AG09309 (cell line): ENCODE results near the gene ZNF746.

Experiments
- DNase-seq: peaks from one replicate; pipeline ENCODE4 v3.0.0-alpha.2; 2010; ENCODE audit warnings: low read depth
- H3K4me3 ChIP-seq: 2 replicates; pipeline ENCODE4 v1.5.1; 2011; ENCODE audit warnings: mild to moderate bottlenecking, low read depth, low read length, moderate library complexity; ENCODE audit not compliant: control insufficient read depth
- TF ChIP-seq, protein P1 (sequence below): IDR thresholded peaks from 2 replicates; pipeline ENCODE4 v1.5.1; 2011; ENCODE audit warnings: mild to moderate bottlenecking, low read depth, low read length, inconsistent platforms; ENCODE audit not compliant: insufficient read depth, control insufficient read depth; ENCODE audit errors: missing control alignments

ZNF746 gene

DNA sequence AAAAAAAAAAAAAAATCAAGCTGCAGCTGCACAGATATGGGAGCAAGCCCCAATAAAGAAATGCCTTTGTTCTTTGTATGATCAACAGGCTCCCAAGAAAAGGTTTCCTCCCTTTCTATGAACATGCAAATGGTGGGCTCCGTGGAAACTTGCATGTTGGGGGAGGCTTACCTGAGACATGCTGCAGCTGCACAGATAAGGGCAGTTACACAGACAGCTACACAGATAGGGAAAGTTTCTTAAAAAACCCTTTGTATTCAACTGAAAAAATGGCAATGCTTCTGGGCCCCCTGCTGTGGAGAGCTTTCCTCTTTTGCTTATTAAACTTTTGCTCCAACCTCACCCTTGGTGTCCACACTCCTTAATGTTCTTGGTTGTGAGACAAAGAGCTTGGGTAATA, 29.8 kb upstream of the ZNF746 start:
- DNase-seq, result no peak
- TF ChIP-seq, protein P1, sequence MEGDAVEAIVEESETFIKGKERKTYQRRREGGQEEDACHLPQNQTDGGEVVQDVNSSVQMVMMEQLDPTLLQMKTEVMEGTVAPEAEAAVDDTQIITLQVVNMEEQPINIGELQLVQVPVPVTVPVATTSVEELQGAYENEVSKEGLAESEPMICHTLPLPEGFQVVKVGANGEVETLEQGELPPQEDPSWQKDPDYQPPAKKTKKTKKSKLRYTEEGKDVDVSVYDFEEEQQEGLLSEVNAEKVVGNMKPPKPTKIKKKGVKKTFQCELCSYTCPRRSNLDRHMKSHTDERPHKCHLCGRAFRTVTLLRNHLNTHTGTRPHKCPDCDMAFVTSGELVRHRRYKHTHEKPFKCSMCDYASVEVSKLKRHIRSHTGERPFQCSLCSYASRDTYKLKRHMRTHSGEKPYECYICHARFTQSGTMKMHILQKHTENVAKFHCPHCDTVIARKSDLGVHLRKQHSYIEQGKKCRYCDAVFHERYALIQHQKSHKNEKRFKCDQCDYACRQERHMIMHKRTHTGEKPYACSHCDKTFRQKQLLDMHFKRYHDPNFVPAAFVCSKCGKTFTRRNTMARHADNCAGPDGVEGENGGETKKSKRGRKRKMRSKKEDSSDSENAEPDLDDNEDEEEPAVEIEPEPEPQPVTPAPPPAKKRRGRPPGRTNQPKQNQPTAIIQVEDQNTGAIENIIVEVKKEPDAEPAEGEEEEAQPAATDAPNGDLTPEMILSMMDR, result no peak
- no peak overlapping the region for H3K4me3 ChIP-seq

DNA sequence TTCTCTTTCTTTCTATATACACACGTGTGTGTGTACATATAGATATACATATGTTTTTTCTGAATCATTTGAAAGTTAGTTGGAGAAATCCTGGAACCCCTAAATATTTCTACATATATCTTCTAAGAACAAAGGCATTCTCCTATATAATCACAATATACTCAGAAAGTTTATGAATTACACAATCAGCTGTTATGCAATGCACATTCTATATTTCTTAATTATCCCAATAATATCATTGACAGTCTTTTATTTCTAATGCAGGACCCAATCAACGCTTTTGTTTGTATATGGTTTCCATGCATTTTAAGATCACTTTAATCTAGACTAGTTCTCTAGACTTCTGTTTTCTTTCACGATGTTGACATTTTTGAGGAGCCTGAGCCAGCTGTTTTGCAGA, 27.7 kb upstream of the ZNF746 start:
- DNase-seq, result no peak
- H3K4me3 ChIP-seq, result no peak overlapping the region
- TF ChIP-seq, protein P1, result no peak

DNA sequence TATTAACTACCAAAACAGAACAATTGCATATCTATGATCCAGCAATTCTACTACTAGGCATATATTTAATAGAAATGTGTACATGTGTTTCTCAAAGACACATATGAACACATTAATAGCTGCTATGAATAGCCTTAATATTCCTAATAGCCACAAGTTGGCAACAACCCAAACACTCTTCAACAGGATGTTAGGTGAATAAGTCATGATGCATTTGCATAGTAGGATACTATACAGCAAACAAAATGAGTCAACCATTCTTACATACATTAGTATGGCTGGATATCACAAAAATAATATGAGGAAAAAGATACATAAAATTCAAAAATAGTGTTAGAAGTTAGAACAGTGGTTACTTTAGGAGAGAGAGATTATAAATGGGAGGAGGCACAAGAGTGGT, 26.8 kb upstream of the ZNF746 start:
- no peak for DNase-seq
- TF ChIP-seq, protein P1, result no peak
- no peak overlapping the region for H3K4me3 ChIP-seq

DNA sequence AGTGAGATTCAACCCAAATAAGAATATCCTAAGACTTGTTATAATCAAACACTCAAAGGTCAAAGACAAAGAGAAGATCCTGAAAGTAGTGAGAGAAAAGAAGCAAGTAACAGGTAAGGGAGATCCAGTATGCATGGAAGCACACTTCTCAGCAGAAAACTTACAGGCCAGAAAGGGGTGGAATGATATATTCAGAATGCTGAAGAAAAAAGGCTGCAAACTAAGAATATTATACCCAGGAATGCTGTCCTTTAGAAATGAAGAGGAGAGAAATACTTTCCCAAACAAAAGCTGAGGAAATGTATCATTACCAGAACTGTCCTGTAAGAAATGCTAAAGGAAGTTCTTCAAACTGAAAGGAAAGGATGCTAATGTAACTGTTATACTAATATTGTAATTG, 12.6 kb upstream of the ZNF746 start:
- TF ChIP-seq, protein P1, result no peak
- DNase-seq, result no peak
- H3K4me3 ChIP-seq, result no peak overlapping the region

DNA sequence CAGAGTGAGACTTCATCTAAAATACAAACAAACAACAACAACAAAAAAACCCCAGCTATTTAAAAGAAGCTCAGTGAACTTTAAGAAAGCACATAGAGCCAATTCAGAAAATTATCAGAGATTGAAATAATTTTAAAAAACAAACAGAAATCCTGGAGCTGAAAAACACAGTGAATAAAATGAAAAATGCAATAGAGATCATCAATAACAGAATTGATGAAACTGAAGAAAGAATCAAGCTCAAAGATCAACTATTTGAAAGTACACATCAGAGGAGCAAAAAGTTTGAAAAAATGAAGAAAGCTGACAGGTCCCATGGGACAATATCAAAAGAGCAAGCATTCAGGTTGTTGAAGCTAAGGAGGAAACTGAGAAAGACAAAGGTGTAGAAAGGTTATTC, 12.2 kb upstream of the ZNF746 start:
- DNase-seq, result no peak
- TF ChIP-seq, protein P1, result no peak
- H3K4me3 ChIP-seq, result no peak overlapping the region

DNA sequence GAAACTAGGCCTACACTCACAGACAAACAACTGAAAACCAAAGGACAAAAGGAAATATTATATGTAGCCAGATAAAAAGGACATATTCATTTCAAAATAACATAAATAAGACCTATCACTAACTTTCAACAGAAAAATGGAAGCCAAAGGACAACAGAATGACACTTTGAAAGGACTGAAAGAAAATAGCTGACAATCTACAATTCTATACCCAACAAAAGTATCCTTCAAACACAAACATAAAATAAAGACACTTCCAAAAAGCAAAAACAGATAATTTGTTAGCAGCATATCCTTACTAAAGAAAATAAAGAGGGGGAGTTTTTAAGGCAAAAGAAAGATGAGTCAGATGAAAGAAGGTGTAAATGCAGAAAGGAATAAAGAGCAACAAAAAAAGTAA, 7.9 kb upstream of the ZNF746 start:
- DNase-seq, result no peak
- TF ChIP-seq, protein P1, result no peak
- H3K4me3 ChIP-seq, result no peak overlapping the region

DNA sequence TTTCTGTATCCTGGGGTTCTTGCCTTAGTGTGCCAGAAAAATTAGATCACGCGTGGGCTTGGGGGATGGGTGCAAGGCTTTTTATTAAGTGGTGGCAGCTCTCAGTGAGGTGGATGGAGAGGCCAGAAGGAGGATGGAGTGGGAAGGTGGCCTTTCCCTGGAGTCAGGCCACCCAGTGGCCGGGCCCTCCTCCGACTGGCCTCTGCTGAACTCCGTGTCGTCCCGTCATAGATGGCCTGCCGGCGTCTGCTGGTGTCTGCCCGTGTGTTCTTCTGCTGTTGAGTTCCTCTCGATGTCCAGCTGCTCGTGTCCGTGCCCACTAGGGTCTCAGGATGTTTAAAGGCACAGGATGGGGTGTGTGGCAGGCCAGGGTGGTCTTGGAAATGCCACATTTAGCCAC, 4.0 kb upstream of the ZNF746 start:
- DNase-seq, result no peak
- no peak overlapping the region for H3K4me3 ChIP-seq
- TF ChIP-seq, protein P1, result no peak
